ENCODE results near the gene COL4A3.

GRCh38 chr2:227292314-227292713 lies 127.9 kb downstream of the COL4A3 start:
- no peak for TF ChIP-seq CTCF (IDR thresholded peaks at IDR 0.05)
- TF ChIP-seq POLR2A (IDR thresholded peaks at IDR 0.05) = no peak

Measured in thyroid gland (tissue), 4 donors.